B cell (primary cell): ENCODE measurements around the gene OR13G1. TPM values are rescaled to one million over a fixed set of nuclear protein-coding genes. Genes with fewer than 3 reads are reported as not detected.

Experiments
- ATAC-seq: fragments of 200-7000 bp; cut with Tn5 transposase; one replicate; pipeline ENCODE4 v1.10.0; 2021; ENCODE audit warnings: low read depth, mild to moderate bottlenecking, moderate number of reproducible peaks, moderate library complexity
- CTCF ChIA-PET: fragments of 350-600 bp; sonication (Branson Sonifier 250); formaldehyde crosslinking; loops from one replicate; lab custom pipeline; 2021; ENCODE audit warnings: antibody characterized with exemption, inconsistent platforms; lab: Charles Lee
- POLR2A ChIA-PET: fragments of 350-600 bp; sonication (Branson Sonifier 250); formaldehyde crosslinking; loops from one replicate; lab custom pipeline; 2021; ENCODE audit warnings: antibody characterized with exemption; lab: Charles Lee
- DNase-seq: peaks from one replicate; pipeline ENCODE4 v3.0.0; 2013
- H2AFZ ChIP-seq: 2 replicates; pipeline ENCODE4 v1.6.1; 2012; ENCODE audit warnings: mild to moderate bottlenecking, low read depth, low read length; ENCODE audit not compliant: insufficient read depth, poor library complexity, severe bottlenecking
- H3K27ac ChIP-seq, 2 donors: 1 replicate in 1 of 2; 2 replicates in 1 of 2; pipeline ENCODE4 v1.5.1; 2012 to 2013; ENCODE audit warnings: low read length in 2 of 2, mild to moderate bottlenecking in 2 of 2, moderate library complexity in 1 of 2
- H3K27me3 ChIP-seq, 4 experiments: fragments of 200-600 bp in 1 of 4; sonication (generic) in 1 of 4; replicated peaks in 1 of 4; 1 replicate in 2 of 4; 2 replicates in 2 of 4; pipeline versions ENCODE4 v1.6.1 to v1.7.0; 2013 to 2016; ENCODE audit warnings: low read length in 3 of 4, mild to moderate bottlenecking in 2 of 4, mixed read lengths in 1 of 4, moderate library complexity in 1 of 4; ENCODE audit not compliant: insufficient read depth in 4 of 4, control insufficient read depth in 3 of 4; ENCODE audit errors: control extremely low read depth in 1 of 4
- H3K36me3 ChIP-seq, 2 experiments: replicated peaks in 1 of 2; 1 replicate in 1 of 2; 2 replicates in 1 of 2; pipeline versions ENCODE4 v1.6.1 to v1.7.1; 2013; ENCODE audit warnings: low read length in 1 of 2; ENCODE audit not compliant: insufficient read depth in 2 of 2, control insufficient read depth in 1 of 2; ENCODE audit errors: control extremely low read depth in 1 of 2, extremely low read depth in 1 of 2
- H3K4me1 ChIP-seq, 2 donors: fragments of 200-600 bp in 1 of 2; sonication (generic) in 1 of 2; 1 replicate in 1 of 2; 2 replicates in 1 of 2; pipeline versions ENCODE4 v1.5.1 to v1.6.1; 2013 to 2017; ENCODE audit warnings: low read length in 2 of 2; ENCODE audit not compliant: control insufficient read depth in 2 of 2, insufficient read depth in 2 of 2
- H3K4me2 ChIP-seq: replicated peaks from 2 replicates; pipeline ENCODE3; 2012; ENCODE audit warnings: mild to moderate bottlenecking, low read depth, low read length; ENCODE audit not compliant: poor library complexity, severe bottlenecking
- H3K4me3 ChIP-seq, 5 experiments: fragments of 200-600 bp in 1 of 5; sonication (generic) in 1 of 5; 1 replicate in 3 of 5; 2 replicates in 2 of 5; pipeline versions ENCODE4 v1.5.1 to v1.7.0; 2011 to 2016; ENCODE audit warnings: low read length in 4 of 5, mild to moderate bottlenecking in 4 of 5, low read depth in 2 of 5, control low read depth in 1 of 5, moderate library complexity in 1 of 5; ENCODE audit not compliant: insufficient read depth in 1 of 5; ENCODE audit errors: control extremely low read depth in 1 of 5, extremely low read depth in 1 of 5
- H3K79me2 ChIP-seq: fragments of 200-600 bp; sonication (generic); one replicate; pipeline ENCODE4 v1.6.0; 2016; ENCODE audit warnings: low read length; ENCODE audit not compliant: control insufficient read depth, insufficient read depth
- H3K9ac ChIP-seq: fragments of 200-600 bp; sonication (generic); 2 replicates; pipeline ENCODE4 v1.6.1; 2017; ENCODE audit warnings: mild to moderate bottlenecking, low read length, moderate library complexity
- H3K9me3 ChIP-seq, 3 donors: one replicate each; pipeline versions ENCODE4 v1.6.1 to v1.7.1; 2013; ENCODE audit warnings: low read length in 2 of 3; ENCODE audit not compliant: control insufficient read depth in 2 of 3, insufficient read depth in 1 of 3; ENCODE audit errors: control extremely low read depth in 1 of 3
- H4K20me1 ChIP-seq: 2 replicates; pipeline ENCODE4 v1.6.0; 2012; ENCODE audit warnings: mild to moderate bottlenecking, low read length; ENCODE audit not compliant: insufficient read depth, control insufficient read depth, poor library complexity, severe bottlenecking
- H3K27ac Mint-ChIP-seq: one replicate; pipeline ENCODE4 v1.8.0; 2021; ENCODE audit warnings: mixed read lengths
- H3K27me3 Mint-ChIP-seq: one replicate; pipeline ENCODE4 v1.8.0; 2021; ENCODE audit warnings: mixed read lengths
- H3K4me1 Mint-ChIP-seq: one replicate; pipeline ENCODE4 v1.8.0; 2021; ENCODE audit warnings: mixed read lengths
- H3K4me3 Mint-ChIP-seq: one replicate; pipeline ENCODE4 v1.8.0; 2021; ENCODE audit warnings: mixed read lengths
- H3K9me3 Mint-ChIP-seq: one replicate; pipeline ENCODE4 v1.8.0; 2022; ENCODE audit warnings: mixed read lengths; ENCODE audit not compliant: insufficient read depth
- CTCF ChIP-seq: fragments of 200-600 bp; IDR thresholded peaks from one replicate; pipeline ENCODE4 v1.8.0; 2022; ENCODE audit warnings: antibody characterized with exemption, mild to moderate bottlenecking
- EZH2 ChIP-seq: IDR thresholded peaks from 2 replicates; pipeline ENCODE4 v1.6.1; 2012; ENCODE audit warnings: borderline replicate concordance, low read depth, mild to moderate bottlenecking, moderate library complexity, low read length; ENCODE audit not compliant: insufficient read depth, poor library complexity, severe bottlenecking
- WGBS: methylation state at CpG from one replicate; pipeline ENCODE4 v1.1.5; 2013; ENCODE audit warnings: missing lambda C conversion rate; ENCODE audit not compliant: insufficient coverage; 5-methylcytosine and 5-hydroxymethylcytosine counted together
- intact Hi-C: fragments of 100-400 bp; cut with micrococcal nuclease; formaldehyde crosslinking; loops from one replicate; pipeline ENCODE4 v1.10.0; 2022
- polyA minus RNA-seq: library from RNA; depleted of rRNA, polyadenylated mRNA; stranded (reverse); fragments of >200 nt; gene quantifications from 2 replicates; pipeline ENCODE4 v1.2.3, GENCODE V29; 2012
- polyA plus RNA-seq: library from polyadenylated mRNA; depleted of rRNA; stranded (reverse); fragments of >200 nt; gene quantifications from 2 replicates; pipeline ENCODE4 v1.2.3, GENCODE V29; 2012
- total RNA-seq, 2 donors: library from RNA; stranded (reverse); fragments of 120-200 nt in 1 of 2; gene quantifications; 1 replicate in 1 of 2; 2 replicates in 1 of 2; pipeline versions ENCODE4 v1.2.3 to v1.2.4, GENCODE V29; 2013 to 2022

OR13G1 gene
- total RNA-seq: not detected in 2 replicates
- total RNA-seq (2013): not detected
- not detected in 2 replicates for polyA plus RNA-seq
- not detected in 2 replicates for polyA minus RNA-seq

- H3K9me3 Mint-ChIP-seq: no peaks in the 10 kb centered on the region
- no peaks in the 10 kb centered on the region for H3K4me1 Mint-ChIP-seq
- Histone ChIP-seq H3K36me3 (no peaks in the 10 kb centered on the region), H3K4me3 (no peak within 1 kb of the TSS), H3K27ac (no peak within 1 kb of the TSS), H3K79me2 (no peaks in the 10 kb centered on the region), H3K9me3 (no peaks in the 10 kb centered on the region), H2AFZ (no peak within 1 kb of the TSS), H4K20me1 (no peaks in the 10 kb centered on the region), H3K27me3 (no peaks in the 10 kb centered on the region), H3K9ac (no peak within 1 kb of the TSS), H3K4me1 (no peaks in the 10 kb centered on the region), H3K4me2 (no peak within 1 kb of the TSS)
- no peak for DNase-seq
- CTCF ChIA-PET: interaction anchor here (0.9 kb wide), 1 partner anchor 77 kb away, joined by 3 read pairs; no protein-coding TSS in a partner anchor
- H3K27me3 Mint-ChIP-seq: no peaks in the 10 kb centered on the region
- intact Hi-C loops: no loop called here
- TF ChIP-seq EZH2 (no peak), CTCF (no peak)
- ATAC-seq: no peak
- POLR2A ChIA-PET: no interaction called here
- H3K27ac Mint-ChIP-seq: no peak within 1 kb of the TSS
- 100% methylated on average over 1 of the region's 1 CpG for WGBS
- H3K4me3 Mint-ChIP-seq: no peak within 1 kb of the TSS
Measured at GRCh38 chr1:247679639-247680038, at the start of gene OR13G1. Gene OR13G1, minus strand, starts transcription at chr1:247679739. Its CDS starts 6,698 bp downstream, at chr1:247673041.

GRCh38 chr1:247721222-247721621, 41.7 kb upstream of the OR13G1 start:
- Mint-ChIP-seq H3K27me3 (peaks cover 4% of the 10 kb centered on the region), H3K27ac (no peak overlapping the region), H3K4me1 (no peaks in the 10 kb centered on the region), H3K9me3 (peaks cover 10% of the 10 kb centered on the region), H3K4me3 (no peak overlapping the region)
- no peak overlapping the region for H3K9ac ChIP-seq
- no peak overlapping the region for H3K4me3 ChIP-seq
- no CpG with 5 or more reads among the region's 4 CpGs for WGBS
- no peaks in the 10 kb centered on the region for H4K20me1 ChIP-seq
- H3K27ac ChIP-seq: no peak overlapping the region
- ChIA-PET POLR2A (no interaction called here), CTCF (no interaction called here)
- no peak overlapping the region for H3K4me2 ChIP-seq
- H3K36me3 ChIP-seq: no peaks in the 10 kb centered on the region
- DNase-seq (no peak), ATAC-seq (no peak)
- H3K27me3 ChIP-seq: no peaks in the 10 kb centered on the region
- no peaks in the 10 kb centered on the region for H3K4me1 ChIP-seq
- peaks cover 0 to 5% (median 4%) of the 10 kb centered on the region in 3 donors for H3K9me3 ChIP-seq
- H2AFZ ChIP-seq: no peak overlapping the region
- H3K79me2 ChIP-seq: no peaks in the 10 kb centered on the region
- TF ChIP-seq CTCF (no peak), EZH2 (no peak)
- intact Hi-C loops: no loop called here
